ENCODE measurements around the gene NMRK1.

Gene NMRK1

GRCh38 chr9:75054368-75055001, 33.5 kb downstream of the NMRK1 start:
- FAIRE-seq = no peak

GRCh38 chr9:75053869-75054268, 34.1 kb downstream of the NMRK1 start:
- FAIRE-seq = no peak

GRCh38 chr9:75051285-75051684, 36.7 kb downstream of the NMRK1 start:
- no peak for FAIRE-seq

- FAIRE-seq = no peak
These were observed 40.4 kb downstream of the NMRK1 start for GRCh38 chr9:75047506-75047905.

GRCh38 chr9:75046725-75047345, 41.1 kb downstream of the NMRK1 start:
- FAIRE-seq = no peak

GRCh38 chr9:75041041-75041440, 46.9 kb downstream of the NMRK1 start:
- no peak for FAIRE-seq

GRCh38 chr9:75039801-75040200, 48.2 kb downstream of the NMRK1 start:
- FAIRE-seq = no peak

- no peak for FAIRE-seq
These were observed 48.9 kb downstream of the NMRK1 start for GRCh38 chr9:75039009-75039408.

GRCh38 chr9:75036793-75037192, 51.2 kb downstream of the NMRK1 start:
- FAIRE-seq = no peak

- FAIRE-seq = no peak
These were observed 54.0 kb downstream of the NMRK1 start for GRCh38 chr9:75033791-75034473.

GRCh38 chr9:75027187-75028107, 60.5 kb downstream of the NMRK1 start:
- FAIRE-seq = no peak

GRCh38 chr9:75023846-75024245, 64.1 kb downstream of the NMRK1 start:
- no peak for FAIRE-seq

- FAIRE-seq = no peak
These were observed 68.3 kb downstream of the NMRK1 start for GRCh38 chr9:75019654-75020053.

- no peak for FAIRE-seq
These were observed 68.9 kb downstream of the NMRK1 start for GRCh38 chr9:75019022-75019421.

- peak; percentile 77 for FAIRE-seq
These were observed 70.6 kb downstream of the NMRK1 start for GRCh38 chr9:75017378-75017777.

GRCh38 chr9:75013735-75014134, 74.2 kb downstream of the NMRK1 start:
- FAIRE-seq = no peak

All from islet of Langerhans (tissue), 1 donor.